HCT116 (cell line): ENCODE results near the gene CDK5RAP2. TPM values are rescaled to one million over a fixed set of nuclear protein-coding genes. Genes with fewer than 3 reads are reported as not detected.

Experiments used
- ATAC-seq: fragments of 200-7000 bp; cut with Tn5 transposase; 2 replicates; pipeline ENCODE4 v1.9.1; 2020; ENCODE audit warnings: mild to moderate bottlenecking, moderate library complexity
- BruUV-seq: library from RNA; stranded (reverse); fragments of 400-500 nt; replicated peaks from 2 replicates; lab custom pipeline; 2021; lab: Mats Ljungman, UMichigan
- CTCF ChIA-PET: fragments of 300-600 bp; sonication (Branson Sonifier 250); formaldehyde crosslinking; loops from one replicate; lab custom pipeline; 2021; ENCODE audit warnings: antibody characterized with exemption; lab: Charles Lee
- POLR2A ChIA-PET: fragments of 300-600, 350-600 bp; sonication (Branson Sonifier 250); formaldehyde crosslinking; loops from one replicate; lab custom pipeline; 2021; ENCODE audit warnings: antibody characterized with exemption; lab: Charles Lee
- RAD21 ChIA-PET, 2 experiments: fragments of 300-600 bp; sonication (Branson Sonifier 250); formaldehyde crosslinking; loops; one replicate each; lab custom pipeline; 2023; ENCODE audit warnings: low total read pairs in 2 of 2; ENCODE audit not compliant: uncharacterized antibody in 2 of 2, unreplicated experiment in 2 of 2, low non-redundant PET in 1 of 2; lab: Charles Lee
- DNase-seq: peaks from one replicate; pipeline ENCODE4 v3.0.0-alpha.2; 2010; ENCODE audit warnings: low read depth, low spot score
- H2AFZ ChIP-seq: fragments of 200-600 bp; shearing (Covaris generic), sonication (generic); 2 replicates; pipeline ENCODE4 v1.6.1; 2017; ENCODE audit warnings: low read depth, mixed run types, mixed read lengths, antibody characterized with exemption, low read length; ENCODE audit not compliant: poor library complexity, severe bottlenecking
- H3K27ac ChIP-seq: 2 replicates; pipeline ENCODE4 v1.5.1; 2012; ENCODE audit warnings: low read depth, low read length
- H3K27me3 ChIP-seq: fragments of 200-600 bp; sonication (generic); 2 replicates; pipeline ENCODE4 v1.6.1; 2016; ENCODE audit warnings: mixed run types, low read length, mixed read lengths; ENCODE audit not compliant: insufficient read depth
- H3K36me3 ChIP-seq, 2 experiments: fragments of 200-500 bp in 1 of 2; fragments of 200-600 bp in 1 of 2; sonication (Bioruptor generic) in 1 of 2; sonication (generic) in 1 of 2; 2 replicates each; pipeline versions ENCODE4 v1.5.1 to v1.6.1; 2014 to 2016; ENCODE audit warnings: low read length in 2 of 2, inconsistent platforms in 1 of 2, mixed read lengths in 1 of 2, mixed run types in 1 of 2; ENCODE audit not compliant: insufficient read depth in 2 of 2, control insufficient read depth in 1 of 2
- H3K4me1 ChIP-seq, 2 experiments: fragments of 200-600 bp in 1 of 2; sonication (generic) in 1 of 2; 2 replicates each; pipeline versions ENCODE4 v1.5.1 to v1.6.1; 2012 to 2017; ENCODE audit warnings: low read length in 2 of 2, inconsistent platforms in 1 of 2, mild to moderate bottlenecking in 1 of 2, mixed read lengths in 1 of 2, mixed run types in 1 of 2, moderate library complexity in 1 of 2; ENCODE audit not compliant: insufficient read depth in 2 of 2, control insufficient read depth in 1 of 2
- H3K4me2 ChIP-seq: fragments of 200-600 bp; sonication (generic); 2 replicates; pipeline ENCODE4 v1.6.1; 2017; ENCODE audit warnings: mixed run types, low read length, mixed read lengths
- H3K4me3 ChIP-seq, 2 experiments: fragments of 200-600 bp in 1 of 2; sonication (generic) in 1 of 2; replicated peaks in 1 of 2; 2 replicates each; pipeline ENCODE4 v1.5.1; 2011 to 2016; ENCODE audit warnings: low read length in 2 of 2, control low read depth in 1 of 2, low read depth in 1 of 2, mild to moderate bottlenecking in 1 of 2, mixed read lengths in 1 of 2, mixed run types in 1 of 2
- H3K79me2 ChIP-seq: fragments of 200-600 bp; sonication (generic); 2 replicates; pipeline ENCODE4 v1.6.1; 2017; ENCODE audit warnings: mild to moderate bottlenecking, mixed run types, low read length, moderate library complexity, mixed read lengths; ENCODE audit not compliant: insufficient read depth
- H3K9ac ChIP-seq: fragments of 200-600 bp; sonication (generic); 2 replicates; pipeline ENCODE4 v1.6.1; 2016; ENCODE audit warnings: low read length, mixed read lengths
- H3K9me2 ChIP-seq: fragments of 200-600 bp; sonication (generic), shearing (Covaris generic); 2 replicates; pipeline ENCODE4 v1.6.1; 2017; ENCODE audit warnings: mixed run types, mild to moderate bottlenecking, moderate library complexity; ENCODE audit not compliant: insufficient read depth
- H3K9me3 ChIP-seq, 2 experiments: fragments of 200-500 bp in 1 of 2; fragments of 200-600 bp in 1 of 2; sonication (Bioruptor generic) in 1 of 2; sonication (generic) in 1 of 2; 2 replicates each; pipeline ENCODE4 v1.6.1; 2014 to 2017; ENCODE audit warnings: low read length in 2 of 2, mixed read lengths in 2 of 2, inconsistent platforms in 1 of 2, low read depth in 1 of 2, mild to moderate bottlenecking in 1 of 2, mixed run types in 1 of 2, moderate library complexity in 1 of 2; ENCODE audit not compliant: control insufficient read depth in 1 of 2, insufficient read depth in 1 of 2
- H4K20me1 ChIP-seq: fragments of 200-600 bp; sonication (generic), shearing (Covaris generic); 2 replicates; pipeline ENCODE4 v1.6.1; 2017; ENCODE audit warnings: mixed run types, mild to moderate bottlenecking, moderate library complexity; ENCODE audit not compliant: insufficient read depth
- CEBPB ChIP-seq: IDR thresholded peaks from 2 replicates; pipeline ENCODE4 v1.6.1; 2012; ENCODE audit warnings: low read depth
- ELF1 ChIP-seq: IDR thresholded peaks from 2 replicates; pipeline ENCODE4 v1.6.1; 2012; ENCODE audit warnings: low read depth, borderline replicate concordance
- EZH2 ChIP-seq: fragments of 200-600 bp; sonication (generic); IDR thresholded peaks from 2 replicates; pipeline ENCODE4 v1.6.1; 2017; ENCODE audit warnings: antibody characterized with exemption, mixed run types
- EZH2phosphoT487 ChIP-seq: fragments of 200-600 bp; IDR thresholded peaks from 2 replicates; pipeline ENCODE4 v1.6.1; 2018; ENCODE audit warnings: antibody characterized with exemption, borderline replicate concordance
- FOSL1 ChIP-seq: IDR thresholded peaks from 2 replicates; pipeline ENCODE4 v1.6.1; 2012; ENCODE audit warnings: low read depth
- JUND ChIP-seq: IDR thresholded peaks from 2 replicates; pipeline ENCODE4 v1.6.1; 2012
- POLR2A ChIP-seq: IDR thresholded peaks from 2 replicates; pipeline ENCODE4 v1.7.0; 2011; ENCODE audit warnings: borderline replicate concordance; ENCODE audit not compliant: insufficient read depth, insufficient read length; ENCODE audit errors: extremely low read depth
- POLR2AphosphoS5 ChIP-seq: IDR thresholded peaks from 2 replicates; pipeline ENCODE4 v1.6.1; 2011; ENCODE audit warnings: mild to moderate bottlenecking, low read depth, low read length, moderate library complexity
- RAD21 ChIP-seq: IDR thresholded peaks from 2 replicates; pipeline ENCODE4 v1.6.1; 2012; ENCODE audit warnings: low read depth, mild to moderate bottlenecking
- SIN3A ChIP-seq: IDR thresholded peaks from 2 replicates; pipeline ENCODE4 v1.6.1; 2012; ENCODE audit warnings: low read depth
- SP1 ChIP-seq: IDR thresholded peaks from 2 replicates; pipeline ENCODE4 v1.6.1; 2012; ENCODE audit warnings: low read depth
- SRF ChIP-seq: IDR thresholded peaks from 2 replicates; pipeline ENCODE4 v1.6.1; 2012; ENCODE audit warnings: low read depth
- TCF7L2 ChIP-seq: IDR thresholded peaks from 2 replicates; pipeline ENCODE4 v1.7.0; 2011; ENCODE audit warnings: borderline replicate concordance, inconsistent platforms; ENCODE audit not compliant: insufficient read depth, insufficient read length; ENCODE audit errors: extremely low read depth
- YY1 ChIP-seq: IDR thresholded peaks from 2 replicates; pipeline ENCODE4 v1.6.1; 2011; ENCODE audit warnings: low read length, low read depth, moderate library complexity, mild to moderate bottlenecking; ENCODE audit not compliant: insufficient replicate concordance; ENCODE audit errors: extremely low read depth
- intact Hi-C: fragments of 100-400 bp; cut with micrococcal nuclease; formaldehyde crosslinking; loops from 2 replicates; pipeline ENCODE4 v1.10.0; 2022
- total RNA-seq: library from RNA; stranded (reverse); gene quantifications from one replicate; pipeline ENCODE4 v1.2.1, GENCODE V29; 2021; ENCODE audit not compliant: unreplicated experiment
- TF ChIP-seq, protein P1 (sequence below): IDR thresholded peaks from 2 replicates; pipeline ENCODE4 v1.6.1; 2012
- TF ChIP-seq, protein P2 (sequence below): IDR thresholded peaks from 2 replicates; pipeline ENCODE4 v1.6.1; 2012; ENCODE audit warnings: low read depth
- TF ChIP-seq, protein P3 (sequence below): IDR thresholded peaks from 2 replicates; pipeline ENCODE4 v1.6.1; 2011; ENCODE audit warnings: mild to moderate bottlenecking, low read length, moderate library complexity; ENCODE audit not compliant: insufficient replicate concordance; ENCODE audit errors: extremely low read depth
- TF ChIP-seq, protein P4 (sequence below): IDR thresholded peaks from 2 replicates; pipeline ENCODE4 v1.6.1; 2012
- TF ChIP-seq, protein P5 (sequence below), 3 experiments: fragments of 200-600 bp in 1 of 3; sonication (generic) in 1 of 3; IDR thresholded peaks in 2 of 3; conservative IDR thresholded peaks in 1 of 3; 2 replicates each; pipeline ENCODE4 v1.5.1; 2012 to 2017; ENCODE audit warnings: low read depth in 2 of 3, low read length in 2 of 3, antibody characterized with exemption in 1 of 3, borderline replicate concordance in 1 of 3, control low read depth in 1 of 3, mild to moderate bottlenecking in 1 of 3, mixed read lengths in 1 of 3, mixed run types in 1 of 3, moderate library complexity in 1 of 3; ENCODE audit not compliant: insufficient read depth in 1 of 3

Gene CDK5RAP2
- total RNA-seq, 1 experiment from 2014 or later: 56.2 TPM

DNA sequence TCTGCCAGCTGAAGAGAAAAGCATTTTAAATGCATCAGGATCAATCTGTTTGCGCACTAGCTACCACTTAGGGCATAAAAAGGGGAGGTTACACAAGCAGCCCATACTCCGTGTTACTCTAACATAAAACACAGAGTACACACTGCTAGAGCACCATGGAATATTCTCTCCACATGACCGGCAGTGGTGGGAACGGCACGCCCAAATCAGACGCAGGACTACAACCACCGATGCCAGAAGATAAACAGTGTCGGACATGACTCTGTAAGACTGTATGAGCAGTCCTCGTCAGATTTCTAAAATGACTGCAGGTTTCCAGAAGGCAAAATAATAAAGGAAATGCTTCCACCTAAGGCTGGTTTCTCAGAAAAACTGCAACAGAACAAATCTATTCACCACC is 40.0 kb downstream of the CDK5RAP2 start:
- POLR2A ChIA-PET: no interaction called here
- intact Hi-C loops: no loop called here
- H2AFZ ChIP-seq: no peak overlapping the region
- TF ChIP-seq SRF (no peak), SIN3A (no peak), SP1 (no peak), JUND (no peak), TCF7L2 (no peak), POLR2AphosphoS5 (no peak), ELF1 (no peak), RAD21 (no peak), POLR2A (no peak), CEBPB (no peak), YY1 (no peak), FOSL1 (no peak), EZH2 (no peak), EZH2phosphoT487 (no peak)
- TF ChIP-seq, protein P1, sequence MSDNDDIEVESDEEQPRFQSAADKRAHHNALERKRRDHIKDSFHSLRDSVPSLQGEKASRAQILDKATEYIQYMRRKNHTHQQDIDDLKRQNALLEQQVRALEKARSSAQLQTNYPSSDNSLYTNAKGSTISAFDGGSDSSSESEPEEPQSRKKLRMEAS: no peak
- TF ChIP-seq, protein P2, sequence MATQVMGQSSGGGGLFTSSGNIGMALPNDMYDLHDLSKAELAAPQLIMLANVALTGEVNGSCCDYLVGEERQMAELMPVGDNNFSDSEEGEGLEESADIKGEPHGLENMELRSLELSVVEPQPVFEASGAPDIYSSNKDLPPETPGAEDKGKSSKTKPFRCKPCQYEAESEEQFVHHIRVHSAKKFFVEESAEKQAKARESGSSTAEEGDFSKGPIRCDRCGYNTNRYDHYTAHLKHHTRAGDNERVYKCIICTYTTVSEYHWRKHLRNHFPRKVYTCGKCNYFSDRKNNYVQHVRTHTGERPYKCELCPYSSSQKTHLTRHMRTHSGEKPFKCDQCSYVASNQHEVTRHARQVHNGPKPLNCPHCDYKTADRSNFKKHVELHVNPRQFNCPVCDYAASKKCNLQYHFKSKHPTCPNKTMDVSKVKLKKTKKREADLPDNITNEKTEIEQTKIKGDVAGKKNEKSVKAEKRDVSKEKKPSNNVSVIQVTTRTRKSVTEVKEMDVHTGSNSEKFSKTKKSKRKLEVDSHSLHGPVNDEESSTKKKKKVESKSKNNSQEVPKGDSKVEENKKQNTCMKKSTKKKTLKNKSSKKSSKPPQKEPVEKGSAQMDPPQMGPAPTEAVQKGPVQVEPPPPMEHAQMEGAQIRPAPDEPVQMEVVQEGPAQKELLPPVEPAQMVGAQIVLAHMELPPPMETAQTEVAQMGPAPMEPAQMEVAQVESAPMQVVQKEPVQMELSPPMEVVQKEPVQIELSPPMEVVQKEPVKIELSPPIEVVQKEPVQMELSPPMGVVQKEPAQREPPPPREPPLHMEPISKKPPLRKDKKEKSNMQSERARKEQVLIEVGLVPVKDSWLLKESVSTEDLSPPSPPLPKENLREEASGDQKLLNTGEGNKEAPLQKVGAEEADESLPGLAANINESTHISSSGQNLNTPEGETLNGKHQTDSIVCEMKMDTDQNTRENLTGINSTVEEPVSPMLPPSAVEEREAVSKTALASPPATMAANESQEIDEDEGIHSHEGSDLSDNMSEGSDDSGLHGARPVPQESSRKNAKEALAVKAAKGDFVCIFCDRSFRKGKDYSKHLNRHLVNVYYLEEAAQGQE: no peak
- TF ChIP-seq, protein P3, sequence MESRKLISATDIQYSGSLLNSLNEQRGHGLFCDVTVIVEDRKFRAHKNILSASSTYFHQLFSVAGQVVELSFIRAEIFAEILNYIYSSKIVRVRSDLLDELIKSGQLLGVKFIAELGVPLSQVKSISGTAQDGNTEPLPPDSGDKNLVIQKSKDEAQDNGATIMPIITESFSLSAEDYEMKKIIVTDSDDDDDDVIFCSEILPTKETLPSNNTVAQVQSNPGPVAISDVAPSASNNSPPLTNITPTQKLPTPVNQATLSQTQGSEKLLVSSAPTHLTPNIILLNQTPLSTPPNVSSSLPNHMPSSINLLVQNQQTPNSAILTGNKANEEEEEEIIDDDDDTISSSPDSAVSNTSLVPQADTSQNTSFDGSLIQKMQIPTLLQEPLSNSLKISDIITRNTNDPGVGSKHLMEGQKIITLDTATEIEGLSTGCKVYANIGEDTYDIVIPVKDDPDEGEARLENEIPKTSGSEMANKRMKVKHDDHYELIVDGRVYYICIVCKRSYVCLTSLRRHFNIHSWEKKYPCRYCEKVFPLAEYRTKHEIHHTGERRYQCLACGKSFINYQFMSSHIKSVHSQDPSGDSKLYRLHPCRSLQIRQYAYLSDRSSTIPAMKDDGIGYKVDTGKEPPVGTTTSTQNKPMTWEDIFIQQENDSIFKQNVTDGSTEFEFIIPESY: no peak
- TF ChIP-seq, protein P4, sequence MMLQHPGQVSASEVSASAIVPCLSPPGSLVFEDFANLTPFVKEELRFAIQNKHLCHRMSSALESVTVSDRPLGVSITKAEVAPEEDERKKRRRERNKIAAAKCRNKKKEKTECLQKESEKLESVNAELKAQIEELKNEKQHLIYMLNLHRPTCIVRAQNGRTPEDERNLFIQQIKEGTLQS: no peak
- TF ChIP-seq, protein P5, sequence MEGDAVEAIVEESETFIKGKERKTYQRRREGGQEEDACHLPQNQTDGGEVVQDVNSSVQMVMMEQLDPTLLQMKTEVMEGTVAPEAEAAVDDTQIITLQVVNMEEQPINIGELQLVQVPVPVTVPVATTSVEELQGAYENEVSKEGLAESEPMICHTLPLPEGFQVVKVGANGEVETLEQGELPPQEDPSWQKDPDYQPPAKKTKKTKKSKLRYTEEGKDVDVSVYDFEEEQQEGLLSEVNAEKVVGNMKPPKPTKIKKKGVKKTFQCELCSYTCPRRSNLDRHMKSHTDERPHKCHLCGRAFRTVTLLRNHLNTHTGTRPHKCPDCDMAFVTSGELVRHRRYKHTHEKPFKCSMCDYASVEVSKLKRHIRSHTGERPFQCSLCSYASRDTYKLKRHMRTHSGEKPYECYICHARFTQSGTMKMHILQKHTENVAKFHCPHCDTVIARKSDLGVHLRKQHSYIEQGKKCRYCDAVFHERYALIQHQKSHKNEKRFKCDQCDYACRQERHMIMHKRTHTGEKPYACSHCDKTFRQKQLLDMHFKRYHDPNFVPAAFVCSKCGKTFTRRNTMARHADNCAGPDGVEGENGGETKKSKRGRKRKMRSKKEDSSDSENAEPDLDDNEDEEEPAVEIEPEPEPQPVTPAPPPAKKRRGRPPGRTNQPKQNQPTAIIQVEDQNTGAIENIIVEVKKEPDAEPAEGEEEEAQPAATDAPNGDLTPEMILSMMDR (IDR thresholded peaks at IDR 0.05 in 2 of 3, conservative IDR thresholded peaks at IDR 0.05 in 1 of 3; ENCODE audit: borderline replicate concordance in 1 of 3, insufficient read depth in 1 of 3, low read depth in 2 of 3, low read length in 2 of 3): no peak
- TF ChIP-seq, all 23 proteins: peak for 0
- Histone ChIP-seq H3K9ac (no peak overlapping the region), H3K27me3 (no peaks in the 10 kb centered on the region), H3K27ac (no peak overlapping the region), H3K79me2 (no peaks in the 10 kb centered on the region), H3K4me2 (no peak overlapping the region), H3K9me2 (no peaks in the 10 kb centered on the region), H3K4me1 (no peaks in the 10 kb centered on the region), H3K4me3 (no peak overlapping the region), H3K36me3 (peaks cover 22 to 26% of the 10 kb centered on the region in 2 experiments; a peak in 3 of 4 replicates), H3K9me3 (no peaks in the 10 kb centered on the region), H4K20me1 (no peaks in the 10 kb centered on the region)
- ChIA-PET RAD21 (no interaction called here), CTCF (no interaction called here)
- no peak for ATAC-seq
- BruUV-seq: no TSS peak
- no peak for DNase-seq
